ENCODE results near the gene HSF2BP.
"Not testable (repeated sequence)": the region's sequence is repeated elsewhere in the genome, so short reads cannot be mapped to it uniquely, and the experiment has no call there.

DNA sequence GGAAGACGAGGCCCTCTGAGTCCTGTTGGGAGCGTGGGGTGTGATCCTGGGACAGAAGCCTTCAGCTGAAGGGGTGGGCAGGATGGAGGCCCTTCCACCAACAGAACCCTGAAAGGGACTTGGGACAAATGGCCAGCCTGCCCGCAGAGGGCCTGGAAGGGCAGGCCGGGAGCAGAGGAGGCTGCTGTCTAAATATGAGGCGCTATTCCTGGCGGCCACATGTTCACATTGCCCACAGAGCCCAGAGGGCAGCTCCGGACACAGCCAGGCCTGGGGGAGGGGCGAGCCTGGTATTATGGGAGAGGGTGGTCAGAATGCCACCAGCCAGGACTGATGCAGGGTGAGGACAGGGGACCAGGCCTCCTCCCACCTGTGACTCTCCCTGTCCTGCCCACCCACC lies 160.4 kb downstream of the HSF2BP start:
- TF ChIP-seq EZH2 (IDR thresholded peaks at IDR 0.05; ENCODE audit: low read depth); CTCF (conservative IDR thresholded peaks at IDR 0.05): not testable (repeated sequence)

Measured in PC-9 (cell line).